Duodenal mucosa (tissue), 2 donors: Measurements from ENCODE around the gene OTOP3.

Experiments used
- H3K27ac ChIP-seq: one replicate; pipeline ENCODE4 v1.7.0; 2013; ENCODE audit warnings: low read depth, low read length
- H3K27me3 ChIP-seq, 2 donors: one replicate each; pipeline ENCODE4 v1.7.0; 2013; ENCODE audit warnings: low read length in 2 of 2, control low read depth in 1 of 2; ENCODE audit not compliant: insufficient read depth in 2 of 2, control insufficient read depth in 1 of 2
- H3K36me3 ChIP-seq, 2 donors: one replicate each; pipeline ENCODE4 v1.7.0; 2013; ENCODE audit warnings: low read length in 2 of 2, control low read depth in 1 of 2; ENCODE audit not compliant: insufficient read depth in 2 of 2, control insufficient read depth in 1 of 2
- H3K4me1 ChIP-seq, 2 donors: one replicate each; pipeline ENCODE4 v1.7.0; 2013; ENCODE audit warnings: low read length in 2 of 2, control low read depth in 1 of 2; ENCODE audit not compliant: insufficient read depth in 2 of 2, control insufficient read depth in 1 of 2
- H3K4me3 ChIP-seq, 2 donors: one replicate each; pipeline ENCODE4 v1.7.0; 2013; ENCODE audit warnings: low read length in 2 of 2, low read depth in 1 of 2
- H3K9ac ChIP-seq, 2 donors: one replicate each; pipeline ENCODE4 v1.7.0; 2013; ENCODE audit warnings: low read length in 2 of 2, low read depth in 1 of 2
- H3K9me3 ChIP-seq, 2 donors: one replicate each; pipeline ENCODE4 v1.7.0; 2013; ENCODE audit warnings: low read length in 2 of 2, control low read depth in 1 of 2; ENCODE audit not compliant: control insufficient read depth in 1 of 2

Gene OTOP3

GRCh38 chr17:74971069-74971841, 35.6 kb downstream of the OTOP3 start:
- peak overlapping the region; percentile 71 to 91 for H3K9ac ChIP-seq
- H3K4me1 ChIP-seq: peaks cover 29 to 54% of the 10 kb centered on the region in 2 donors
- H3K27me3 ChIP-seq: peaks cover 0 to 4% of the 10 kb centered on the region in 2 donors
- no peaks in the 10 kb centered on the region for H3K9me3 ChIP-seq
- no peak overlapping the region for H3K27ac ChIP-seq
- H3K4me3 ChIP-seq: peak overlapping the region; percentile 75 to 78
- H3K36me3 ChIP-seq: no peaks in the 10 kb centered on the region

GRCh38 chr17:74971842-74972106, 36.1 kb downstream of the OTOP3 start:
- H3K4me3 ChIP-seq: peak overlapping the region; percentile 75 to 78

GRCh38 chr17:74972107-74972972, 36.6 kb downstream of the OTOP3 start, which contains the start of gene HID1:
HID1 (minus strand) TSS chr17:74972759; CDS start chr17:74972656, 103 bp downstream.
- Histone ChIP-seq H3K4me3 (peak within 1 kb of the TSS; percentile 75 to 78), H3K27ac (peak within 1 kb of the TSS; percentile 85), H3K9me3 (no peaks in the 10 kb centered on the region), H3K4me1 (peaks cover 29 to 54% of the 10 kb centered on the region in 2 donors), H3K36me3 (no peaks in the 10 kb centered on the region), H3K27me3 (peaks cover 0 to 4% of the 10 kb centered on the region in 2 donors), H3K9ac (peak within 1 kb of the TSS; percentile 74 to 91)

More at GRCh38 chr17:74971842-74972106, 36.1 kb downstream of the OTOP3 start:
- Histone ChIP-seq H3K4me1 (peaks cover 29 to 54% of the 10 kb centered on the region in 2 donors), H3K9ac (peak overlapping the region; percentile 71 to 91), H3K27ac (peak overlapping the region; percentile 42), H3K36me3 (no peaks in the 10 kb centered on the region), H3K9me3 (no peaks in the 10 kb centered on the region), H3K27me3 (peaks cover 0 to 4% of the 10 kb centered on the region in 2 donors)

- no peaks in the 10 kb centered on the region for H3K9me3 ChIP-seq
- H3K27ac ChIP-seq: peak overlapping the region; percentile 85
- H3K4me3 ChIP-seq: peak overlapping the region; percentile 60 to 66
- peaks cover 29 to 54% of the 10 kb centered on the region in 2 donors for H3K4me1 ChIP-seq
- H3K36me3 ChIP-seq: no peaks in the 10 kb centered on the region
- H3K9ac ChIP-seq: peak overlapping the region; percentile 72 to 91
- H3K27me3 ChIP-seq: peaks cover 0 to 4% of the 10 kb centered on the region in 2 donors
These were observed 37.3 kb downstream of the OTOP3 start for GRCh38 chr17:74972973-74973328.

- H3K36me3 ChIP-seq: no peaks in the 10 kb centered on the region
- H3K27me3 ChIP-seq: peaks cover 0 to 2% of the 10 kb centered on the region in 2 donors
- H3K9me3 ChIP-seq: no peaks in the 10 kb centered on the region
- no peak overlapping the region for H3K27ac ChIP-seq
- no peak overlapping the region for H3K9ac ChIP-seq
- no peak overlapping the region for H3K4me3 ChIP-seq
- H3K4me1 ChIP-seq: peaks cover 11 to 30% of the 10 kb centered on the region in 2 donors
These were observed 40.2 kb downstream of the OTOP3 start for GRCh38 chr17:74975943-74976342.

- no peak overlapping the region for H3K9ac ChIP-seq
- H3K36me3 ChIP-seq: no peaks in the 10 kb centered on the region
- no peaks in the 10 kb centered on the region for H3K9me3 ChIP-seq
- no peak overlapping the region for H3K27ac ChIP-seq
- H3K4me1 ChIP-seq: peaks cover 19 to 30% of the 10 kb centered on the region in 2 donors
- no peak overlapping the region for H3K4me3 ChIP-seq
- H3K27me3 ChIP-seq: no peaks in the 10 kb centered on the region
These were observed 42.1 kb downstream of the OTOP3 start for GRCh38 chr17:74977802-74978201.

GRCh38 chr17:74978240-74978639, 42.5 kb downstream of the OTOP3 start:
- Histone ChIP-seq H3K36me3 (no peaks in the 10 kb centered on the region), H3K4me3 (no peak overlapping the region), H3K9ac (no peak overlapping the region), H3K27ac (no peak overlapping the region), H3K27me3 (no peaks in the 10 kb centered on the region), H3K4me1 (peaks cover 15 to 26% of the 10 kb centered on the region in 2 donors), H3K9me3 (no peaks in the 10 kb centered on the region)

GRCh38 chr17:74979408-74980146, 43.9 kb downstream of the OTOP3 start:
- H3K27ac ChIP-seq: no peak overlapping the region
- peaks cover 17 to 21% of the 10 kb centered on the region in 2 donors for H3K4me1 ChIP-seq

GRCh38 chr17:74981318-74981978, 45.8 kb downstream of the OTOP3 start:
- Histone ChIP-seq H3K4me3 (peak overlapping the region; percentile 85 to 87), H3K9me3 (no peaks in the 10 kb centered on the region), H3K27ac (peak overlapping the region; percentile 90), H3K4me1 (peaks cover 14 to 24% of the 10 kb centered on the region in 2 donors), H3K9ac (peak overlapping the region; percentile 72 to 92), H3K27me3 (no peaks in the 10 kb centered on the region), H3K36me3 (no peaks in the 10 kb centered on the region)

More at GRCh38 chr17:74979408-74980146, 43.9 kb downstream of the OTOP3 start:
- Histone ChIP-seq H3K4me3 (no peak overlapping the region), H3K27me3 (no peaks in the 10 kb centered on the region), H3K9me3 (no peaks in the 10 kb centered on the region), H3K36me3 (no peaks in the 10 kb centered on the region), H3K9ac (no peak overlapping the region)
